ENCODE data around the gene SMYD3. TPM values are rescaled to one million over a fixed set of nuclear protein-coding genes. Genes with fewer than 3 reads are reported as not detected.
A peak's percentile ranks its signal among the peaks of the same experiment; 100 is the strongest.

The SMYD3 gene
- total and polyA plus RNA-seq, 2 of the 4 experiments (the other 2 are of a cell fraction) = 26.5 to 37.6 TPM

DNA sequence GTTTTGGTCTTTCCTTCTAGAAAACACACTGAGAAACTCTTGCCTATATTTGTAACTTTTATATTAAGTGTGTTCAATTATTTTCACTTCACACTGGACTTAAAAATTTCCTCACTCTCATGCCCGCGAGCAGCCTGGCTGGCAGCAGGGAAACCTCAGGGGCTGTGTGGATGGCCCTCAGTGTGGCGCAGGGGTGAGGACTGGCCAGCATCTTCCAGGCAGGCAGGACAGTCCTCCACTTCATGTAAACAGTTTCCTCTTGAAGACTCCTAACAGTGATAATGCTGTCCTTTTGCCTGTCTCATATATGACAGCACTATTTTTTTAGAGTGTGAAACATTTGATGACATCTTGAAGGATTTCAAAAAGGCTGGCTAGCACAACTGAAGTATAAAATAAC, 733.7 kb downstream of the SMYD3 start:
- no peaks in the 10 kb centered on the region for H3K27me3 ChIP-seq (ENCODE audit: control insufficient read depth, insufficient read depth, low read length)
- TF ChIP-seq POLR2A (IDR thresholded peaks at IDR 0.05; ENCODE audit: low read depth, low read length) (no peak), FOS (IDR thresholded peaks at IDR 0.05; ENCODE audit: low read depth, low read length) (no peak), BHLHE40 (IDR thresholded peaks at IDR 0.05; ENCODE audit: low read depth, low read length) (no peak), RAD21 (IDR thresholded peaks at IDR 0.05; ENCODE audit: low read length) (no peak), NFE2L2 (IDR thresholded peaks at IDR 0.05; ENCODE audit: low read depth, low read length) (no peak), SMC3 (IDR thresholded peaks at IDR 0.05; ENCODE audit: low read depth, low read length) (no peak), MAZ (IDR thresholded peaks at IDR 0.05; ENCODE audit: borderline replicate concordance, low read depth, low read length) (no peak), MAFK (IDR thresholded peaks at IDR 0.05; ENCODE audit: low read depth, low read length) (no peak), RCOR1 (IDR thresholded peaks at IDR 0.05; ENCODE audit: insufficient replicate concordance, low read length) (no peak), RFX5 (IDR thresholded peaks at IDR 0.05; ENCODE audit: low read depth, low read length) (no peak), MXI1 (IDR thresholded peaks at IDR 0.05; ENCODE audit: borderline replicate concordance, low read depth, low read length) (no peak), CHD1 (IDR thresholded peaks at IDR 0.05; ENCODE audit: low read depth, low read length) (no peak)
- TF ChIP-seq, protein P1, sequence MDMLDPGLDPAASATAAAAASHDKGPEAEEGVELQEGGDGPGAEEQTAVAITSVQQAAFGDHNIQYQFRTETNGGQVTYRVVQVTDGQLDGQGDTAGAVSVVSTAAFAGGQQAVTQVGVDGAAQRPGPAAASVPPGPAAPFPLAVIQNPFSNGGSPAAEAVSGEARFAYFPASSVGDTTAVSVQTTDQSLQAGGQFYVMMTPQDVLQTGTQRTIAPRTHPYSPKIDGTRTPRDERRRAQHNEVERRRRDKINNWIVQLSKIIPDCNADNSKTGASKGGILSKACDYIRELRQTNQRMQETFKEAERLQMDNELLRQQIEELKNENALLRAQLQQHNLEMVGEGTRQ (IDR thresholded peaks at IDR 0.05; ENCODE audit: low read depth, low read length) = no peak
- TF ChIP-seq, protein P2, sequence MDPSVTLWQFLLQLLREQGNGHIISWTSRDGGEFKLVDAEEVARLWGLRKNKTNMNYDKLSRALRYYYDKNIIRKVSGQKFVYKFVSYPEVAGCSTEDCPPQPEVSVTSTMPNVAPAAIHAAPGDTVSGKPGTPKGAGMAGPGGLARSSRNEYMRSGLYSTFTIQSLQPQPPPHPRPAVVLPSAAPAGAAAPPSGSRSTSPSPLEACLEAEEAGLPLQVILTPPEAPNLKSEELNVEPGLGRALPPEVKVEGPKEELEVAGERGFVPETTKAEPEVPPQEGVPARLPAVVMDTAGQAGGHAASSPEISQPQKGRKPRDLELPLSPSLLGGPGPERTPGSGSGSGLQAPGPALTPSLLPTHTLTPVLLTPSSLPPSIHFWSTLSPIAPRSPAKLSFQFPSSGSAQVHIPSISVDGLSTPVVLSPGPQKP (IDR thresholded peaks at IDR 0.05; ENCODE audit: borderline replicate concordance, low read depth, low read length) = no peak
- TF ChIP-seq, protein P3, sequence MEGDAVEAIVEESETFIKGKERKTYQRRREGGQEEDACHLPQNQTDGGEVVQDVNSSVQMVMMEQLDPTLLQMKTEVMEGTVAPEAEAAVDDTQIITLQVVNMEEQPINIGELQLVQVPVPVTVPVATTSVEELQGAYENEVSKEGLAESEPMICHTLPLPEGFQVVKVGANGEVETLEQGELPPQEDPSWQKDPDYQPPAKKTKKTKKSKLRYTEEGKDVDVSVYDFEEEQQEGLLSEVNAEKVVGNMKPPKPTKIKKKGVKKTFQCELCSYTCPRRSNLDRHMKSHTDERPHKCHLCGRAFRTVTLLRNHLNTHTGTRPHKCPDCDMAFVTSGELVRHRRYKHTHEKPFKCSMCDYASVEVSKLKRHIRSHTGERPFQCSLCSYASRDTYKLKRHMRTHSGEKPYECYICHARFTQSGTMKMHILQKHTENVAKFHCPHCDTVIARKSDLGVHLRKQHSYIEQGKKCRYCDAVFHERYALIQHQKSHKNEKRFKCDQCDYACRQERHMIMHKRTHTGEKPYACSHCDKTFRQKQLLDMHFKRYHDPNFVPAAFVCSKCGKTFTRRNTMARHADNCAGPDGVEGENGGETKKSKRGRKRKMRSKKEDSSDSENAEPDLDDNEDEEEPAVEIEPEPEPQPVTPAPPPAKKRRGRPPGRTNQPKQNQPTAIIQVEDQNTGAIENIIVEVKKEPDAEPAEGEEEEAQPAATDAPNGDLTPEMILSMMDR (conservative IDR thresholded peaks at IDR 0.05; ENCODE audit: low read depth, low read length) = no peak
- peak overlapping the region; percentile 39 for H3K18ac ChIP-seq (ENCODE audit: low read depth, low read length)
- peak overlapping the region; percentile 57 for H4K5ac ChIP-seq (ENCODE audit: low read depth, low read length)
- no peak overlapping the region for H3K4me3 ChIP-seq (ENCODE audit: insufficient read depth, low read depth, low read length)
- H2AFZ ChIP-seq (replicated peaks; ENCODE audit: low read length, poor library complexity) = peak overlapping the region; percentile 28
- peak overlapping the region; percentile 25 for H2BK5ac ChIP-seq (ENCODE audit: low read depth, low read length, poor library complexity, severe bottlenecking)
- peak overlapping the region; percentile 47 for H2BK120ac ChIP-seq (ENCODE audit: low read depth, low read length)
- no peak overlapping the region for H3K4me2 ChIP-seq (ENCODE audit: low read depth, low read length)
- H4K20me1 ChIP-seq (ENCODE audit: insufficient read depth, low read length) = no peaks in the 10 kb centered on the region
- intact Hi-C loops (cut with micrococcal nuclease) = loop anchor here (10.0 kb wide), 1 partner anchor 179 kb away; no protein-coding TSS in a partner anchor
- H4K91ac ChIP-seq (ENCODE audit: insufficient read depth, low read depth, low read length) = peak overlapping the region; percentile 43; the same call in 1 of the 2 replicates
- no peaks in the 10 kb centered on the region for H3K9me3 ChIP-seq (ENCODE audit: control insufficient read depth, insufficient read depth, low read length)
- H3K23ac ChIP-seq (ENCODE audit: low read depth, low read length) = no peak overlapping the region
- H3K36me3 ChIP-seq (ENCODE audit: control insufficient read depth, insufficient read depth, low read length) = no peaks in the 10 kb centered on the region
- no peak overlapping the region for H3K56ac ChIP-seq (ENCODE audit: extremely low read depth, insufficient read depth, low read length)
- no TSS peak for BruUV-seq (replicated peaks)
- in situ Hi-C loops (cut with MboI; ENCODE audit: low sequenced_read_pairs) = no loop called here
- WGBS, 2 experiments (ENCODE audit: extremely low coverage in 2 of 2, insufficient read length in 1 of 2) = no CpG with 5 or more reads among the region's 3 CpGs
- H2AK9ac ChIP-seq (replicated peaks; ENCODE audit: low read depth, low read length, poor library complexity) = no peak overlapping the region
- H3K4ac ChIP-seq (ENCODE audit: low read depth, low read length) = peak overlapping the region; percentile 71; the same call in 1 of the 2 replicates
- DNase-seq = no peak
- H3K9me1 ChIP-seq (ENCODE audit: insufficient read depth, low read length) = peaks cover 6% of the 10 kb centered on the region; the same call in 1 of the 2 replicates
- dilution Hi-C loops (cut with HindIII; ENCODE audit: low sequenced_read_pairs, unreplicated experiment) = no loop called here
- 0 out of 2 replicates have a peak overlapping the region, but pooled peaks have one; percentile 23 for H3K9ac ChIP-seq (ENCODE audit: low read depth, low read length)
- H3K79me1 ChIP-seq (ENCODE audit: low read depth in 1 of 2, low read length in 2 of 2) = no peaks in the 10 kb centered on the region
- H3K4me1 ChIP-seq (ENCODE audit: control insufficient read depth, insufficient read depth, low read length) = peaks cover 13% of the 10 kb centered on the region
- peak overlapping the region; percentile 77 for H2AK5ac ChIP-seq (ENCODE audit: low read depth, low read length)
- ChIA-PET POLR2A (ENCODE audit: unreplicated experiment) (no interaction called here), CTCF (no interaction called here)
- H4K8ac ChIP-seq (ENCODE audit: low read depth in 2 of 2, low read length in 2 of 2) = no peak overlapping the region
- peak overlapping the region; percentile 50; the same call in 1 of the 2 replicates for H2BK20ac ChIP-seq (ENCODE audit: low read depth, low read length)
- H3K14ac ChIP-seq (replicated peaks; ENCODE audit: low read depth, low read length) = no peak overlapping the region; the same call in 1 of the 2 replicates
- no peak overlapping the region for H2BK15ac ChIP-seq (ENCODE audit: low read depth, low read length)
- H3K27ac ChIP-seq (ENCODE audit: insufficient read depth, low read length) = peak overlapping the region; percentile 44; the same call in 1 of the 2 replicates
- ATAC-seq (ENCODE audit: low read depth) = no peak
